ENCODE data around the gene KCNJ5.

Gene KCNJ5

DNA sequence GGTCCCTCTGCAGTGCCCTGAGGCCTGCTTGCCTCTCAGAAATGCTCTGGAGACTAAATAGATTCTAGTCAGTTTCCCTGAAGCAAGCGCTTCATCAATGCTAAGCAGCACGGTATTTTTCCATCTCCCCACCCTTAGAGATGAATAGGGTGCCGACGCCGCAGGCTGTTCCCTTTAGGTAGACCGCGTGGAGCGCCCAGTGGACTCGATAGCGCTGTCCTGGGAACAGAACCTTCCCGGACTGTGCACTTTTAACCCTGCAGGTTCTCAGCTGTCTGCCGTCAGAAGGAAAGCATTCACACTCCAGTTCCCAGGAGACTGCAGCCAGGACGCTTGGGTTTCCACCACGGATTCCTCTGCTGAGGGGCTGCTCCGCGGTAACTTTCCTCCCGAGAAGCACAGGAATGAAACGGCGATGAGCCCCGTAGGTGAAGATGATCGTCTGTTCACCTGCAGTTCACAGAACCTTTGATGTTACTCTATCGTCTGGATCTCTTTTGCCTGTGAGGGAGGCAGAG is 15.0 kb upstream of the KCNJ5 start:
- no peak for ATAC-seq
- TF ChIP-seq ZNF70 (CRISPR knock-in tag; IDR thresholded peaks at IDR 0.05) (no peak), ZNF8 (CRISPR knock-in tag; IDR thresholded peaks at IDR 0.05) (no peak), ZNF565 (CRISPR knock-in tag; conservative IDR thresholded peaks at IDR 0.05; ENCODE audit: low read depth) (no peak), TCF4 (CRISPR knock-in tag; IDR thresholded peaks at IDR 0.05; ENCODE audit: borderline replicate concordance) (no peak), GLIS3 (CRISPR knock-in tag; IDR thresholded peaks at IDR 0.05) (no peak), ESRRG (CRISPR knock-in tag; IDR thresholded peaks at IDR 0.05) (no peak), OSR1 (CRISPR knock-in tag; IDR thresholded peaks at IDR 0.05) (no peak), SNAI2 (CRISPR knock-in tag; IDR thresholded peaks at IDR 0.05) (no peak), ISL1 (CRISPR knock-in tag; IDR thresholded peaks at IDR 0.05) (no peak), ZFP30 (CRISPR knock-in tag; IDR thresholded peaks at IDR 0.05) (no peak), BACH2 (CRISPR knock-in tag; IDR thresholded peaks at IDR 0.05; ENCODE audit: borderline replicate concordance) (no peak), ZFP3 (CRISPR knock-in tag; IDR thresholded peaks at IDR 0.05) (no peak)
- TF ChIP-seq, protein P1, sequence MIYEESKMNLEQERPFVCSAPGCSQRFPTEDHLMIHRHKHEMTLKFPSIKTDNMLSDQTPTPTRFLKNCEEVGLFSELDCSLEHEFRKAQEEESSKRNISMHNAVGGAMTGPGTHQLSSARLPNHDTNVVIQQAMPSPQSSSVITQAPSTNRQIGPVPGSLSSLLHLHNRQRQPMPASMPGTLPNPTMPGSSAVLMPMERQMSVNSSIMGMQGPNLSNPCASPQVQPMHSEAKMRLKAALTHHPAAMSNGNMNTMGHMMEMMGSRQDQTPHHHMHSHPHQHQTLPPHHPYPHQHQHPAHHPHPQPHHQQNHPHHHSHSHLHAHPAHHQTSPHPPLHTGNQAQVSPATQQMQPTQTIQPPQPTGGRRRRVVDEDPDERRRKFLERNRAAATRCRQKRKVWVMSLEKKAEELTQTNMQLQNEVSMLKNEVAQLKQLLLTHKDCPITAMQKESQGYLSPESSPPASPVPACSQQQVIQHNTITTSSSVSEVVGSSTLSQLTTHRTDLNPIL (CRISPR knock-in tag; IDR thresholded peaks at IDR 0.05; ENCODE audit: low read depth), result no peak
- TF ChIP-seq, protein P2, sequence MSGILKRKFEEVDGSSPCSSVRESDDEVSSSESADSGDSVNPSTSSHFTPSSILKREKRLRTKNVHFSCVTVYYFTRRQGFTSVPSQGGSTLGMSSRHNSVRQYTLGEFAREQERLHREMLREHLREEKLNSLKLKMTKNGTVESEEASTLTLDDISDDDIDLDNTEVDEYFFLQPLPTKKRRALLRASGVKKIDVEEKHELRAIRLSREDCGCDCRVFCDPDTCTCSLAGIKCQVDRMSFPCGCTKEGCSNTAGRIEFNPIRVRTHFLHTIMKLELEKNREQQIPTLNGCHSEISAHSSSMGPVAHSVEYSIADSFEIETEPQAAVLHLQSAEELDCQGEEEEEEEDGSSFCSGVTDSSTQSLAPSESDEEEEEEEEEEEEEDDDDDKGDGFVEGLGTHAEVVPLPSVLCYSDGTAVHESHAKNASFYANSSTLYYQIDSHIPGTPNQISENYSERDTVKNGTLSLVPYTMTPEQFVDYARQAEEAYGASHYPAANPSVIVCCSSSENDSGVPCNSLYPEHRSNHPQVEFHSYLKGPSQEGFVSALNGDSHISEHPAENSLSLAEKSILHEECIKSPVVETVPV (CRISPR knock-in tag; IDR thresholded peaks at IDR 0.05), result no peak

DNA sequence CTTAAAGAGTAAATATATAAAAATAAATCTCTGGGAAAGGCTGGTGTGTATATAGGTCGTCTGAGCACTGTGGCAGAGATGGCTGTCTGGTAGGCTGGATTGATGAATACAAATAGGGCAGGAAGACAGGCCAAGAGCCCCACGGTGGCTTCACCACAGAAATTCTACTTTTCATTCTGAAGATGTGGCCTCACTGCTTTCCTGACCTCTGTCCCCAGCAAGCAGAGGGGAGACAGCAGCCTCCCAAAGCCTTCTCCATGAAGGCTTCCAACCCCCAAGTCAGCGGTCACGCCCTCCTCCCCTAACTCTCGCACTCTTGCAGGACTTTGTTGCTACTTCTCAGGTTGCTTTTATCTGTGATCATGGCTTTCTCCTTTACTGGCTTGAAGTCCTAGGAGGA is 13.4 kb upstream of the KCNJ5 start:
- ATAC-seq, result no peak
- TF ChIP-seq ZNF8 (CRISPR knock-in tag; IDR thresholded peaks at IDR 0.05) (no peak), ISL1 (CRISPR knock-in tag; IDR thresholded peaks at IDR 0.05) (no peak), OSR1 (CRISPR knock-in tag; IDR thresholded peaks at IDR 0.05) (no peak), ZC3H10 (CRISPR knock-in tag; IDR thresholded peaks at IDR 0.05) (no peak)
- TF ChIP-seq, protein P3, sequence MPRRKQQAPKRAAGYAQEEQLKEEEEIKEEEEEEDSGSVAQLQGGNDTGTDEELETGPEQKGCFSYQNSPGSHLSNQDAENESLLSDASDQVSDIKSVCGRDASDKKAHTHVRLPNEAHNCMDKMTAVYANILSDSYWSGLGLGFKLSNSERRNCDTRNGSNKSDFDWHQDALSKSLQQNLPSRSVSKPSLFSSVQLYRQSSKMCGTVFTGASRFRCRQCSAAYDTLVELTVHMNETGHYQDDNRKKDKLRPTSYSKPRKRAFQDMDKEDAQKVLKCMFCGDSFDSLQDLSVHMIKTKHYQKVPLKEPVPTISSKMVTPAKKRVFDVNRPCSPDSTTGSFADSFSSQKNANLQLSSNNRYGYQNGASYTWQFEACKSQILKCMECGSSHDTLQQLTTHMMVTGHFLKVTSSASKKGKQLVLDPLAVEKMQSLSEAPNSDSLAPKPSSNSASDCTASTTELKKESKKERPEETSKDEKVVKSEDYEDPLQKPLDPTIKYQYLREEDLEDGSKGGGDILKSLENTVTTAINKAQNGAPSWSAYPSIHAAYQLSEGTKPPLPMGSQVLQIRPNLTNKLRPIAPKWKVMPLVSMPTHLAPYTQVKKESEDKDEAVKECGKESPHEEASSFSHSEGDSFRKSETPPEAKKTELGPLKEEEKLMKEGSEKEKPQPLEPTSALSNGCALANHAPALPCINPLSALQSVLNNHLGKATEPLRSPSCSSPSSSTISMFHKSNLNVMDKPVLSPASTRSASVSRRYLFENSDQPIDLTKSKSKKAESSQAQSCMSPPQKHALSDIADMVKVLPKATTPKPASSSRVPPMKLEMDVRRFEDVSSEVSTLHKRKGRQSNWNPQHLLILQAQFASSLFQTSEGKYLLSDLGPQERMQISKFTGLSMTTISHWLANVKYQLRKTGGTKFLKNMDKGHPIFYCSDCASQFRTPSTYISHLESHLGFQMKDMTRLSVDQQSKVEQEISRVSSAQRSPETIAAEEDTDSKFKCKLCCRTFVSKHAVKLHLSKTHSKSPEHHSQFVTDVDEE (CRISPR knock-in tag; IDR thresholded peaks at IDR 0.05), result no peak

DNA sequence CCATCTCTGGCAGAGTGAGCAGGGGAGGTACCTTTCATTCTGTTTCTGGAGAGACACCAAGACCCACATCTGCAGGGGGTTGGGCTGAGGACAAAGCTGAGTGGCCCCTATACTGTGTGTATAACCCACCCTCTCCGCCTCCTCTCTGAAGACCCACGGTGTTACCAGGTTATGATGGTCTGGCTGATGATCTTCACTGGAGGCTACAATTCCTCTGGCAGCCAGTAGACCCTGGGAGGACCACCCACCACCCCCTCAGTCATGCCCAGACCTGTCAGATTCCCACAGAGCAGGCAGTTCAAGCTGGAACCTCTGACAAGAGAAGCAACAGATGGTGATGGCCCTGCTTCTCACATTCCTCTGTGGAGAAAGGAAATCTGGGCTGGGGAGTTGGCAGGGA is 12.7 kb upstream of the KCNJ5 start:
- no peak for ATAC-seq
- TF ChIP-seq ESRRG (CRISPR knock-in tag; IDR thresholded peaks at IDR 0.05), result no peak
- no peak for TF ChIP-seq ZC3H10 (CRISPR knock-in tag; IDR thresholded peaks at IDR 0.05)
- TF ChIP-seq CSDC2 (CRISPR knock-in tag; IDR thresholded peaks at IDR 0.05), result no peak
- no peak for TF ChIP-seq ZNF8 (CRISPR knock-in tag; IDR thresholded peaks at IDR 0.05)
- TF ChIP-seq ZFP3 (CRISPR knock-in tag; IDR thresholded peaks at IDR 0.05), result no peak
- no peak for TF ChIP-seq ISL1 (CRISPR knock-in tag; IDR thresholded peaks at IDR 0.05)
- no peak for TF ChIP-seq SNAI2 (CRISPR knock-in tag; IDR thresholded peaks at IDR 0.05)
- TF ChIP-seq OSR1 (CRISPR knock-in tag; IDR thresholded peaks at IDR 0.05), result no peak
- TF ChIP-seq, protein P4, sequence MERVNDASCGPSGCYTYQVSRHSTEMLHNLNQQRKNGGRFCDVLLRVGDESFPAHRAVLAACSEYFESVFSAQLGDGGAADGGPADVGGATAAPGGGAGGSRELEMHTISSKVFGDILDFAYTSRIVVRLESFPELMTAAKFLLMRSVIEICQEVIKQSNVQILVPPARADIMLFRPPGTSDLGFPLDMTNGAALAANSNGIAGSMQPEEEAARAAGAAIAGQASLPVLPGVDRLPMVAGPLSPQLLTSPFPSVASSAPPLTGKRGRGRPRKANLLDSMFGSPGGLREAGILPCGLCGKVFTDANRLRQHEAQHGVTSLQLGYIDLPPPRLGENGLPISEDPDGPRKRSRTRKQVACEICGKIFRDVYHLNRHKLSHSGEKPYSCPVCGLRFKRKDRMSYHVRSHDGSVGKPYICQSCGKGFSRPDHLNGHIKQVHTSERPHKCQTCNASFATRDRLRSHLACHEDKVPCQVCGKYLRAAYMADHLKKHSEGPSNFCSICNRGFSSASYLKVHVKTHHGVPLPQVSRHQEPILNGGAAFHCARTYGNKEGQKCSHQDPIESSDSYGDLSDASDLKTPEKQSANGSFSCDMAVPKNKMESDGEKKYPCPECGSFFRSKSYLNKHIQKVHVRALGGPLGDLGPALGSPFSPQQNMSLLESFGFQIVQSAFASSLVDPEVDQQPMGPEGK (CRISPR knock-in tag; IDR thresholded peaks at IDR 0.05; ENCODE audit: borderline replicate concordance), result no peak
- TF ChIP-seq, protein P2 (CRISPR knock-in tag; IDR thresholded peaks at IDR 0.05), result no peak

DNA sequence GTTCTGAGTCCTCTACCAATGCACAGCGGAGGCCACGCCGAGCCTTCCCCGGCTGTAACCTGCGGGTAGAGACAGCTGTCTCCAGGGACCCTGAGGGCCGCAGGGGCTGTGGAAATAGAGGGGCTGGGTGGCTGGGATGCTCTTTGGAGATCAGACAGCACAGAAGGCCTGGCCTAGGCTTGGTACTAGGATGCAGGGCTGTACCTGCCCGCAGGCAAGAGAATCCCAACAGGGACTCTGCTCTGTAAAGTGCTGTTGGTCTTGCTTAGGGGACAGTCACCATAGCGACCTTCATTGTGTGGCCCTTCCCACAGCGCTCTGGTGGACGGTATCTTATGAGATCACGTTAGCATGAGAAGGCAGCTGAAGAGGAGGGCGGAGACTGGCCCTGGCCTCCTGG is 11.3 kb upstream of the KCNJ5 start:
- no peak for ATAC-seq
- TF ChIP-seq, protein P2 (CRISPR knock-in tag; IDR thresholded peaks at IDR 0.05), result no peak
- no peak for TF ChIP-seq ZFP30 (CRISPR knock-in tag; IDR thresholded peaks at IDR 0.05)
